ENCODE measurements around the gene ANXA11. TPM values are rescaled to one million over a fixed set of nuclear protein-coding genes. Genes with fewer than 3 reads are reported as not detected.

The ANXA11 gene
- total RNA-seq, 3 donors from 2014 or later = 83.3 to 102 (median 93.4) TPM

DNA sequence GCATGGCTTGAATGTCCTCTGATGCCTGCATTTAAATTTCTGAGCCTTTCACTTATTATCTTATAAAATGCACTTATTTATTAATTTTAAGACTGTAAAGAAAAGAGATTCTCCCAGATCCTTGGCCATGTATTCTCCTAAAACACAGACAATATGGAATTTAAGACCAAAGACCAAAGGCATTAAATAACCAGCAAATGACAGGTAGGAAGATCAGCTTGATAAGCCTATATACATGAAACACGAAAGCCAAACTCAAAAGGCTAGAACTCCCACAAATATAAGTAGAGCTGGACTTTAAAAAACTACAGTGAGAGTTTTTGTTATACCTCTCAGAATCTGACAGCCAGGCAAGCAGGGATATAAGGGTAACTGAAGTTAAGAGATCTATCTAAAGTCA, 5.1 kb downstream of the ANXA11 start:
- no peak for DNase-seq (ENCODE audit: low spot score in 2 of 2)
- Histone ChIP-seq H3K27me3 (no peaks in the 10 kb centered on the region), H3K4me3 (no peak overlapping the region), H3K4me1 (peaks cover 0 to 16% of the 10 kb centered on the region in 2 donors), H3K9me3 (no peaks in the 10 kb centered on the region), H3K36me3 (no peaks in the 10 kb centered on the region), H3K27ac (peak overlapping the region; percentile 53 to 75)
- no peak for TF ChIP-seq POLR2A (IDR thresholded peaks at IDR 0.05)
- TF ChIP-seq POLR2AphosphoS5 (IDR thresholded peaks at IDR 0.05) = no peak
- TF ChIP-seq, protein P1, sequence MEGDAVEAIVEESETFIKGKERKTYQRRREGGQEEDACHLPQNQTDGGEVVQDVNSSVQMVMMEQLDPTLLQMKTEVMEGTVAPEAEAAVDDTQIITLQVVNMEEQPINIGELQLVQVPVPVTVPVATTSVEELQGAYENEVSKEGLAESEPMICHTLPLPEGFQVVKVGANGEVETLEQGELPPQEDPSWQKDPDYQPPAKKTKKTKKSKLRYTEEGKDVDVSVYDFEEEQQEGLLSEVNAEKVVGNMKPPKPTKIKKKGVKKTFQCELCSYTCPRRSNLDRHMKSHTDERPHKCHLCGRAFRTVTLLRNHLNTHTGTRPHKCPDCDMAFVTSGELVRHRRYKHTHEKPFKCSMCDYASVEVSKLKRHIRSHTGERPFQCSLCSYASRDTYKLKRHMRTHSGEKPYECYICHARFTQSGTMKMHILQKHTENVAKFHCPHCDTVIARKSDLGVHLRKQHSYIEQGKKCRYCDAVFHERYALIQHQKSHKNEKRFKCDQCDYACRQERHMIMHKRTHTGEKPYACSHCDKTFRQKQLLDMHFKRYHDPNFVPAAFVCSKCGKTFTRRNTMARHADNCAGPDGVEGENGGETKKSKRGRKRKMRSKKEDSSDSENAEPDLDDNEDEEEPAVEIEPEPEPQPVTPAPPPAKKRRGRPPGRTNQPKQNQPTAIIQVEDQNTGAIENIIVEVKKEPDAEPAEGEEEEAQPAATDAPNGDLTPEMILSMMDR (IDR thresholded peaks at IDR 0.05) = no peak
- intact Hi-C loops (cut with DNase I; ENCODE audit: low total_unique reads) = loop anchor here (5.0 kb wide), 1 partner anchor 43 kb away; no protein-coding TSS in a partner anchor

- H3K4me3 ChIP-seq = no peak overlapping the region
- H3K9me3 ChIP-seq = no peaks in the 10 kb centered on the region
- H3K36me3 ChIP-seq = no peaks in the 10 kb centered on the region
- TF ChIP-seq, protein P1 (IDR thresholded peaks at IDR 0.05) = peak in 1 of 3 donors; percentile 36
- TF ChIP-seq POLR2A (IDR thresholded peaks at IDR 0.05) (no peak), POLR2AphosphoS5 (IDR thresholded peaks at IDR 0.05) (peak in 2 of 3 donors; percentile 21 to 31)
- H3K27ac ChIP-seq = peak overlapping the region; percentile 53 to 75
- intact Hi-C loops (cut with DNase I; ENCODE audit: low total_unique reads) = loop anchor here (5.0 kb wide), 1 partner anchor 43 kb away; no protein-coding TSS in a partner anchor
- no peak for DNase-seq (ENCODE audit: low spot score in 2 of 2)
- no peaks in the 10 kb centered on the region for H3K27me3 ChIP-seq
- H3K4me1 ChIP-seq = peaks cover 0 to 16% of the 10 kb centered on the region in 2 donors
Observed at GRCh38 chr10:80199828-80200227, 5.5 kb downstream of the ANXA11 start.

DNA sequence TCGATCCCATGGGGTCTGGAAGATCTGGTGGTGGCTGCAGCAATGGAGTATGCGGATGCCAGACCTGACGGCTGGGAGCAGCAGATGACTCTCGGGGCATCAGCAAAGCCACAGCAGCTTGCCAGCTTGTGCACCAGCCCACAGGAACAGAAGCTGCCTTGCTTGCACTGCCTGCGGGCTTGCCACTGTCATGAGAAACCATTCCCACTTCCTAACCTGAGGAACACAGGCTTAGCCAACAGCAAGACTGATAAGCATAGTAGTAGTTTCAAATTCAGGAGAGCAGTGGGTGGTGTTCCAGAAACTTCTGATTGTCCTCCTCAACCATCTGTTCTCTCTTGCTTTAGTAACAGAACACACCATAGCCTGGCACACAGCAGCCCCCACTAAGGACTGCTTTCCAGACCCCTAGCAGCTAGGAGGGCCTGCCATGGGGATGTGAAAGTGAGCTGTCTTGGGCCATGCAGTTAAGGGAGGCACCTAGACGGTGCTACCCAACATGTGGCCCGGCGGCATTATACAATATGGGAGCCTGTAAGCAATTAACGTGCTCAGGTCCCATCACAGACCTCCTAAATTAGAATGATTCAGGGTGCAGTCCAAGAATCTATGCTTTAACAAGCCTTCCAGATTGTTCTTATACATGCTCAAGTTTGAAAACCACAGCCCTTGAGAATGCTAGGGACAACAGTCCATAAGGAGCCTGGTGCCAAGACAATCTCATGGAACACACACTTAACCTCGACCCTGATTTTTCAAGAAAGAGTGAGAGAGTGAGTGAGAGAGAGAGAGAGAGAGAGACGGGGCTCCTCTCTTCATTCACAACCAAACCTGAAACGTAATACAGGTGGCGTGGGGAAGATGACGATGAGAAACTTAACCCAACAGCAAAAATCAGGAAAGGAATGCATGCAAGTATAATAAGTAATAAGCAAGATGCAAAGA, 7.1 kb downstream of the ANXA11 start:
- Histone ChIP-seq H3K9me3 (no peaks in the 10 kb centered on the region), H3K27ac (peak overlapping the region; percentile 56 to 88), H3K36me3 (no peaks in the 10 kb centered on the region), H3K27me3 (no peaks in the 10 kb centered on the region), H3K4me3 (no peak overlapping the region), H3K4me1 (peaks cover 0 to 10% of the 10 kb centered on the region in 2 donors)
- no peak for DNase-seq (ENCODE audit: low spot score in 2 of 2)
- no peak for TF ChIP-seq POLR2AphosphoS5 (IDR thresholded peaks at IDR 0.05)
- TF ChIP-seq, protein P1 (IDR thresholded peaks at IDR 0.05) = no peak
- no peak for TF ChIP-seq POLR2A (IDR thresholded peaks at IDR 0.05)
- intact Hi-C loops (cut with DNase I; ENCODE audit: low total_unique reads) = no loop called here

DNA sequence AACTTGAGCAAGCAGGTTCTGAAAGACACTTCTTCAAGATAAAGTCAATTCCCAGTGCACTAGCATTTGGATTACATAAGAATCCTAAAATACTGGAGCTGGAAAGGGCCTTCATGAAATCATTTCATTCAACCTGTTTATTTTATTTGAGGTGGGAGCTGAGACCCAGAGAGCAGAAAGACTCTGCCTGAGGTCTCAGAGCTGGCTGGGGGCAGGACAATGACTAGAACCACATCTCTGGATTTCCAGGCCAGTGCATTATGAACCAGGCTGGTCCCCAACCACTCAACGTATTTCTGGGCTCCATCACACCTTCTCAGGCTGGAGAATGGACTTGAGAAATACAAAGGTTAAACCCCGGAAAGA, 8.4 kb downstream of the ANXA11 start:
- Histone ChIP-seq H3K27me3 (no peaks in the 10 kb centered on the region), H3K27ac (peak overlapping the region; percentile 88 to 93), H3K36me3 (no peaks in the 10 kb centered on the region), H3K9me3 (no peaks in the 10 kb centered on the region), H3K4me1 (peaks cover 0 to 7% of the 10 kb centered on the region in 2 donors), H3K4me3 (peak overlapping the region in 1 of 3 donors; percentile 8)
- TF ChIP-seq, protein P1 (IDR thresholded peaks at IDR 0.05) = no peak
- no peak for TF ChIP-seq POLR2AphosphoS5 (IDR thresholded peaks at IDR 0.05)
- no peak for TF ChIP-seq POLR2A (IDR thresholded peaks at IDR 0.05)
- no peak for DNase-seq (ENCODE audit: low spot score in 2 of 2)
- intact Hi-C loops (cut with DNase I; ENCODE audit: low total_unique reads) = no loop called here

Measured in breast epithelium (tissue), 4 donors.